Retinal pigment epithelial cell (primary cell): ENCODE measurements around the gene PTPN12.
A peak's percentile ranks its signal among the peaks of the same experiment; 100 is the strongest.

Experiments
- DNase-seq: peaks from one replicate; pipeline ENCODE4 v3.0.0-alpha.2; 2010; ENCODE audit warnings: low read depth
- H3K4me3 ChIP-seq: 2 replicates; pipeline ENCODE4 v1.5.1; 2011; ENCODE audit warnings: mild to moderate bottlenecking, low read length, control low read depth, moderate library complexity
- CTCF ChIP-seq: conservative IDR thresholded peaks from 2 replicates; pipeline ENCODE4 v1.5.1; 2011; ENCODE audit warnings: low read depth, low read length, control low read depth, inconsistent platforms

PTPN12 gene

GRCh38 chr7:77653572-77653971, 116.5 kb downstream of the PTPN12 start:
- TF ChIP-seq CTCF, result no peak
- H3K4me3 ChIP-seq, result no peak overlapping the region
- DNase-seq, result no peak

GRCh38 chr7:77655356-77655755, 118.3 kb downstream of the PTPN12 start:
- no peak for DNase-seq
- H3K4me3 ChIP-seq, result no peak overlapping the region
- TF ChIP-seq CTCF, result no peak

- no peak for DNase-seq
- no peak overlapping the region for H3K4me3 ChIP-seq
- TF ChIP-seq CTCF, result no peak
Measured at GRCh38 chr7:77655836-77656455, 118.9 kb downstream of the PTPN12 start.

- TF ChIP-seq CTCF, result peak; percentile 59
- no peak overlapping the region for H3K4me3 ChIP-seq
- DNase-seq, result no peak
Measured at GRCh38 chr7:77657427-77658224, 120.5 kb downstream of the PTPN12 start.

GRCh38 chr7:77658928-77659327, 121.8 kb downstream of the PTPN12 start:
- H3K4me3 ChIP-seq, result no peak overlapping the region
- DNase-seq, result no peak
- TF ChIP-seq CTCF, result no peak

- no peak overlapping the region for H3K4me3 ChIP-seq
- DNase-seq, result no peak
- TF ChIP-seq CTCF, result no peak
Measured at GRCh38 chr7:77661816-77662215, 124.7 kb downstream of the PTPN12 start.

GRCh38 chr7:77662869-77663268, 125.8 kb downstream of the PTPN12 start:
- no peak overlapping the region for H3K4me3 ChIP-seq
- no peak for TF ChIP-seq CTCF
- DNase-seq, result no peak
